Liver (tissue), 9 donors: Measurements from ENCODE around the gene CARD14. TPM values are rescaled to one million over a fixed set of nuclear protein-coding genes. Genes with fewer than 3 reads are reported as not detected.

Experiments used
- DNase-seq: peaks from one replicate; pipeline ENCODE4 v3.0.0-alpha.2; 2017; ENCODE audit warnings: low spot score
- H3K27ac ChIP-seq, 2 donors: one replicate each; pipeline ENCODE4 v1.7.0; 2013; ENCODE audit warnings: inconsistent platforms in 2 of 2, low read length in 2 of 2, control low read depth in 1 of 2, low read depth in 1 of 2, mild to moderate bottlenecking in 1 of 2
- H3K27me3 ChIP-seq, 4 donors: one replicate each; pipeline versions ENCODE4 v1.6.1 to v1.7.0; 2013; ENCODE audit warnings: low read length in 3 of 4, inconsistent platforms in 1 of 4, mild to moderate bottlenecking in 1 of 4, moderate library complexity in 1 of 4; ENCODE audit not compliant: control insufficient read depth in 4 of 4, insufficient read depth in 4 of 4
- H3K36me3 ChIP-seq, 4 donors: one replicate each; pipeline versions ENCODE4 v1.6.1 to v1.7.0; 2013; ENCODE audit warnings: low read length in 3 of 4, mild to moderate bottlenecking in 3 of 4, low read depth in 1 of 4, moderate library complexity in 1 of 4; ENCODE audit not compliant: control insufficient read depth in 4 of 4, insufficient read depth in 3 of 4
- H3K4me1 ChIP-seq, 4 donors: one replicate each; pipeline versions ENCODE4 v1.6.1 to v1.7.0; 2013; ENCODE audit warnings: low read length in 3 of 4, mild to moderate bottlenecking in 3 of 4, moderate library complexity in 1 of 4; ENCODE audit not compliant: control insufficient read depth in 4 of 4, insufficient read depth in 4 of 4
- H3K4me3 ChIP-seq, 3 donors: one replicate each; pipeline versions ENCODE4 v1.6.1 to v1.7.0; 2013; ENCODE audit warnings: low read length in 3 of 3, control low read depth in 1 of 3, low read depth in 1 of 3, mild to moderate bottlenecking in 1 of 3
- H3K9ac ChIP-seq, 2 donors: one replicate each; pipeline ENCODE4 v1.7.0; 2013; ENCODE audit warnings: low read length in 2 of 2, mild to moderate bottlenecking in 2 of 2, moderate library complexity in 2 of 2, control low read depth in 1 of 2, low read depth in 1 of 2
- H3K9me3 ChIP-seq, 4 donors: one replicate each; pipeline versions ENCODE4 v1.6.1 to v1.7.0; 2013; ENCODE audit warnings: low read length in 3 of 4; ENCODE audit not compliant: control insufficient read depth in 4 of 4
- EGR1 ChIP-seq, 2 donors: IDR thresholded peaks; 2 replicates each; pipeline ENCODE4 v1.6.1; 2016 to 2018; ENCODE audit warnings: antibody characterized with exemption in 2 of 2, low read depth in 2 of 2
- FOXA2 ChIP-seq: IDR thresholded peaks from 2 replicates; pipeline ENCODE4 v1.6.1; 2016; ENCODE audit warnings: antibody characterized with exemption
- HNF4A ChIP-seq, 2 donors: conservative IDR thresholded peaks; 2 replicates each; pipeline ENCODE4 v1.6.1; 2016; ENCODE audit warnings: antibody characterized with exemption in 2 of 2, mild to moderate bottlenecking in 2 of 2
- RAD21 ChIP-seq, 2 donors: IDR thresholded peaks; 2 replicates each; pipeline ENCODE4 v1.6.1; 2016; ENCODE audit warnings: antibody characterized with exemption in 2 of 2, mild to moderate bottlenecking in 2 of 2
- RXRA ChIP-seq, 2 donors: IDR thresholded peaks; 2 replicates each; pipeline ENCODE4 v1.6.1; 2017 to 2018; ENCODE audit warnings: antibody characterized with exemption in 2 of 2, mild to moderate bottlenecking in 1 of 2
- SP1 ChIP-seq: IDR thresholded peaks from 2 replicates; pipeline ENCODE4 v1.6.1; 2018; ENCODE audit warnings: antibody characterized with exemption, mild to moderate bottlenecking
- TAF1 ChIP-seq: conservative IDR thresholded peaks from 2 replicates; pipeline ENCODE4 v1.6.1; 2016; ENCODE audit warnings: antibody characterized with exemption, mild to moderate bottlenecking
- YY1 ChIP-seq: IDR thresholded peaks from 2 replicates; pipeline ENCODE4 v1.6.1; 2016; ENCODE audit warnings: antibody characterized with exemption, mild to moderate bottlenecking
- WGBS: extraction: QIAGEN DNeasy Blood & Tissue Kit; methylation state at CpG from one replicate; pipeline ENCODE4 v1.1.7; 2013; 5-methylcytosine and 5-hydroxymethylcytosine counted together
- polyA plus RNA-seq, 2 donors: library from polyadenylated mRNA; stranded (reverse) in 1 of 2; unstranded in 1 of 2; fragments of 200-250 nt in 1 of 2; fragments of >200 nt in 1 of 2; fragmentation: Nextera tagmentation in 1 of 2; extraction: Ambion mirVana in 1 of 2; gene quantifications; one replicate each; pipeline versions ENCODE4 v1.2.1 to v1.2.3, GENCODE V29; 2013 to 2015
- total RNA-seq, 2 donors: library from RNA; depleted of rRNA; stranded (reverse); fragments of >200 nt; gene quantifications; one replicate each; pipeline ENCODE4 v1.2.3, GENCODE V29; 2014
- TF ChIP-seq, protein P1 (sequence below): IDR thresholded peaks from 2 replicates; pipeline ENCODE4 v1.6.1; 2016; ENCODE audit warnings: antibody characterized with exemption
- TF ChIP-seq, protein P2 (sequence below): IDR thresholded peaks from 2 replicates; pipeline ENCODE4 v1.6.1; 2016; ENCODE audit warnings: antibody characterized with exemption, mild to moderate bottlenecking
- TF ChIP-seq, protein P3 (sequence below): IDR thresholded peaks from 2 replicates; pipeline ENCODE4 v1.6.1; 2016; ENCODE audit warnings: antibody characterized with exemption
- TF ChIP-seq, protein P4 (sequence below): IDR thresholded peaks from 2 replicates; pipeline ENCODE4 v1.6.1; 2016; ENCODE audit warnings: antibody characterized with exemption
- TF ChIP-seq, protein P5 (sequence below): fragments of 150-350 bp; IDR thresholded peaks from 2 replicates; pipeline ENCODE4 v1.5.1; 2017; ENCODE audit warnings: improper control_type of control experiment, low read depth, low read length; ENCODE audit not compliant: missing input control
- donor health status: healthy.
- donor health status: healthy.
- donor health status: healthy.
- donor health status: healthy.
- donor health status: healthy.

The CARD14 gene
- total and polyA plus RNA-seq, 4 donors = 0.07 to 0.70 (median 0.29) TPM

DNA sequence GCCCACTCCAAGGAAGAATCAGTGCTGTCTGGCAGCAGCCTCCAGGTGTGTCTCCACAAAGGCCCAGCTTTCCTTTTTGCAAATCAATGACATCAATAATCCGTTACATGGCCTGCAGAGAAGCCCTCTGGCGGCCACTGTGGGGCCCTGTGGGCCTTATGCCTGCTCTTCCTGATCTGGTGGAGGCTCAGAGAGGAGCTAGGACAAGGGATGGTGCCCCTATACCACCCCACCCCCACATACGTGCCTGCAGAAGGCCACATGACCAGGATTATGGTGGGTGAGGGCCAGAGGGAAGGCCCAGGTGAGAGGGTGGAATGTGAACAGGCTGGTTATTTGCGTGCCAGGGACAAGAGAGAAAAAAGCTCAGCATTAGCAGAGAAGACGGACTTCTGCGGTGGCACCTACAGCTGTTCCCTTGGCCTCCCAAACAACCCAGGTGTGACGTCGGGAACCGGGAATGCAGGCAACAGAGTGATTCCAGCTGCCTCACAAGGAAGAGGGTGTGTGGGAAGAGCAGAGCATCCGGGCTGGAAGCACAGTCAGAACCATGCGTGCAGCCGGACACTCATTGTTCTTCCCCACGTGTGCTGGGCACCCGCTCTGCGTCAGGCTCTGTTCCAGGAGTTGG is 45.4 kb upstream of the CARD14 start:
- peak; percentile 38 for DNase-seq
- WGBS = 79% methylated on average over 15 of the region's 15 CpGs
- H3K9me3 ChIP-seq = no peaks in the 10 kb centered on the region
- H3K27ac ChIP-seq = no peak overlapping the region
- no peak overlapping the region for H3K9ac ChIP-seq
- H3K4me1 ChIP-seq = no peaks in the 10 kb centered on the region
- no peak overlapping the region for H3K4me3 ChIP-seq
- peaks cover 0 to 2% (median 0%) of the 10 kb centered on the region in 4 donors for H3K36me3 ChIP-seq
- H3K27me3 ChIP-seq = no peaks in the 10 kb centered on the region
- TF ChIP-seq, protein P1, sequence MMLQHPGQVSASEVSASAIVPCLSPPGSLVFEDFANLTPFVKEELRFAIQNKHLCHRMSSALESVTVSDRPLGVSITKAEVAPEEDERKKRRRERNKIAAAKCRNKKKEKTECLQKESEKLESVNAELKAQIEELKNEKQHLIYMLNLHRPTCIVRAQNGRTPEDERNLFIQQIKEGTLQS = no peak
- TF ChIP-seq, protein P2, sequence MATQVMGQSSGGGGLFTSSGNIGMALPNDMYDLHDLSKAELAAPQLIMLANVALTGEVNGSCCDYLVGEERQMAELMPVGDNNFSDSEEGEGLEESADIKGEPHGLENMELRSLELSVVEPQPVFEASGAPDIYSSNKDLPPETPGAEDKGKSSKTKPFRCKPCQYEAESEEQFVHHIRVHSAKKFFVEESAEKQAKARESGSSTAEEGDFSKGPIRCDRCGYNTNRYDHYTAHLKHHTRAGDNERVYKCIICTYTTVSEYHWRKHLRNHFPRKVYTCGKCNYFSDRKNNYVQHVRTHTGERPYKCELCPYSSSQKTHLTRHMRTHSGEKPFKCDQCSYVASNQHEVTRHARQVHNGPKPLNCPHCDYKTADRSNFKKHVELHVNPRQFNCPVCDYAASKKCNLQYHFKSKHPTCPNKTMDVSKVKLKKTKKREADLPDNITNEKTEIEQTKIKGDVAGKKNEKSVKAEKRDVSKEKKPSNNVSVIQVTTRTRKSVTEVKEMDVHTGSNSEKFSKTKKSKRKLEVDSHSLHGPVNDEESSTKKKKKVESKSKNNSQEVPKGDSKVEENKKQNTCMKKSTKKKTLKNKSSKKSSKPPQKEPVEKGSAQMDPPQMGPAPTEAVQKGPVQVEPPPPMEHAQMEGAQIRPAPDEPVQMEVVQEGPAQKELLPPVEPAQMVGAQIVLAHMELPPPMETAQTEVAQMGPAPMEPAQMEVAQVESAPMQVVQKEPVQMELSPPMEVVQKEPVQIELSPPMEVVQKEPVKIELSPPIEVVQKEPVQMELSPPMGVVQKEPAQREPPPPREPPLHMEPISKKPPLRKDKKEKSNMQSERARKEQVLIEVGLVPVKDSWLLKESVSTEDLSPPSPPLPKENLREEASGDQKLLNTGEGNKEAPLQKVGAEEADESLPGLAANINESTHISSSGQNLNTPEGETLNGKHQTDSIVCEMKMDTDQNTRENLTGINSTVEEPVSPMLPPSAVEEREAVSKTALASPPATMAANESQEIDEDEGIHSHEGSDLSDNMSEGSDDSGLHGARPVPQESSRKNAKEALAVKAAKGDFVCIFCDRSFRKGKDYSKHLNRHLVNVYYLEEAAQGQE = no peak
- no peak for TF ChIP-seq SP1
- no peak for TF ChIP-seq EGR1 (IDR thresholded peaks at IDR 0.05; ENCODE audit: low read depth in 2 of 2)
- no peak for TF ChIP-seq FOXA2
- TF ChIP-seq YY1 = no peak
- TF ChIP-seq TAF1 = no peak
- TF ChIP-seq RXRA (IDR thresholded peaks at IDR 0.05) = no peak
- peak in 1 of 2 donors; percentile 76 for TF ChIP-seq RAD21 (IDR thresholded peaks at IDR 0.05)
- TF ChIP-seq HNF4A (conservative IDR thresholded peaks at IDR 0.05) = no peak
- TF ChIP-seq, protein P3, sequence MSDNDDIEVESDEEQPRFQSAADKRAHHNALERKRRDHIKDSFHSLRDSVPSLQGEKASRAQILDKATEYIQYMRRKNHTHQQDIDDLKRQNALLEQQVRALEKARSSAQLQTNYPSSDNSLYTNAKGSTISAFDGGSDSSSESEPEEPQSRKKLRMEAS = no peak
- TF ChIP-seq, protein P4, sequence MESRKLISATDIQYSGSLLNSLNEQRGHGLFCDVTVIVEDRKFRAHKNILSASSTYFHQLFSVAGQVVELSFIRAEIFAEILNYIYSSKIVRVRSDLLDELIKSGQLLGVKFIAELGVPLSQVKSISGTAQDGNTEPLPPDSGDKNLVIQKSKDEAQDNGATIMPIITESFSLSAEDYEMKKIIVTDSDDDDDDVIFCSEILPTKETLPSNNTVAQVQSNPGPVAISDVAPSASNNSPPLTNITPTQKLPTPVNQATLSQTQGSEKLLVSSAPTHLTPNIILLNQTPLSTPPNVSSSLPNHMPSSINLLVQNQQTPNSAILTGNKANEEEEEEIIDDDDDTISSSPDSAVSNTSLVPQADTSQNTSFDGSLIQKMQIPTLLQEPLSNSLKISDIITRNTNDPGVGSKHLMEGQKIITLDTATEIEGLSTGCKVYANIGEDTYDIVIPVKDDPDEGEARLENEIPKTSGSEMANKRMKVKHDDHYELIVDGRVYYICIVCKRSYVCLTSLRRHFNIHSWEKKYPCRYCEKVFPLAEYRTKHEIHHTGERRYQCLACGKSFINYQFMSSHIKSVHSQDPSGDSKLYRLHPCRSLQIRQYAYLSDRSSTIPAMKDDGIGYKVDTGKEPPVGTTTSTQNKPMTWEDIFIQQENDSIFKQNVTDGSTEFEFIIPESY = no peak
- TF ChIP-seq, protein P5, sequence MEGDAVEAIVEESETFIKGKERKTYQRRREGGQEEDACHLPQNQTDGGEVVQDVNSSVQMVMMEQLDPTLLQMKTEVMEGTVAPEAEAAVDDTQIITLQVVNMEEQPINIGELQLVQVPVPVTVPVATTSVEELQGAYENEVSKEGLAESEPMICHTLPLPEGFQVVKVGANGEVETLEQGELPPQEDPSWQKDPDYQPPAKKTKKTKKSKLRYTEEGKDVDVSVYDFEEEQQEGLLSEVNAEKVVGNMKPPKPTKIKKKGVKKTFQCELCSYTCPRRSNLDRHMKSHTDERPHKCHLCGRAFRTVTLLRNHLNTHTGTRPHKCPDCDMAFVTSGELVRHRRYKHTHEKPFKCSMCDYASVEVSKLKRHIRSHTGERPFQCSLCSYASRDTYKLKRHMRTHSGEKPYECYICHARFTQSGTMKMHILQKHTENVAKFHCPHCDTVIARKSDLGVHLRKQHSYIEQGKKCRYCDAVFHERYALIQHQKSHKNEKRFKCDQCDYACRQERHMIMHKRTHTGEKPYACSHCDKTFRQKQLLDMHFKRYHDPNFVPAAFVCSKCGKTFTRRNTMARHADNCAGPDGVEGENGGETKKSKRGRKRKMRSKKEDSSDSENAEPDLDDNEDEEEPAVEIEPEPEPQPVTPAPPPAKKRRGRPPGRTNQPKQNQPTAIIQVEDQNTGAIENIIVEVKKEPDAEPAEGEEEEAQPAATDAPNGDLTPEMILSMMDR = peak; percentile 39
